ENCODE data around the gene NAA38.
A peak's percentile ranks its signal among the peaks of the same experiment; 100 is the strongest.

DNA sequence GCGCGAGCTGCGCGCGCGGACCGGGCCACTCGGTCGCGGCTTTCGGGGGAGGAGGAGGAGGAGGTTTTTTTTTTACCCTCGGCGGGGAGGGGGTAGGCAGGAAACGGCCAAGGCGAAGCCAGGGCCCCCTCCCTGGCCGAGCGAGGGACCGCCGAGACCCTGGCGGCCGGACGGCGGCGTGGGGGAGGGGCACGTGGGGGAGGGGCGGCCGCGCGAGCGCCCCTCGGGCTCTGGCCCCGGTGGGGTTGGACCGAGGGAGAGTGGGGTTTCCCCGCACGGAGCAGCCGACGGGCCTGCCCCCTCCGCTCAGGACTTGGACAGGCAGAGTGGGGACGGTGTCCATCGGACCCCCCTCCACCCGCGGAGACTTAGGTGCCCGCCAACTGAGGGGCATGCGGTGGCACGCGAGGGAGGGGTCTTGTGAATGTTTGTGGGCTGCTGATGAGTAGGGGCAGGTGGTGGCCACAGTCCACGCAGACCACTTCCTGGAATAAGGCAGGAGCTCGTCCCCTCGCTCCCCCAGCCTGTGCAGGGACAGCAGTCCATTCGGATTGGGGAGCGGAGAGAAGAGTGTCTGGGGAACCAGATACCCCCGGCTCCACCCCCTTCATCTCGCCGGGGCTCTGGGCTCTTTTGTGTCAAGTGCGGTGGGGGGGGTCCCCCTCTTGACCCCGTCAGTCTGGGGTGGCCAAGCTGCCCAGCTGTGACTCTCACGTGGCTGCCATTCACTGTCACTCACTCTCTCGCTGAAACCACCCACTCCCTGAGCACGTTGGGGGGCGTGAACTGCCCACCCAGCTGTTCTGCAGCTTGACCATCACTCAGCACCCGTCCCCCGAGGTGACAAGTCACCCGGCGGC, 28.2 kb upstream of the NAA38 start:
- TF ChIP-seq, protein P1, sequence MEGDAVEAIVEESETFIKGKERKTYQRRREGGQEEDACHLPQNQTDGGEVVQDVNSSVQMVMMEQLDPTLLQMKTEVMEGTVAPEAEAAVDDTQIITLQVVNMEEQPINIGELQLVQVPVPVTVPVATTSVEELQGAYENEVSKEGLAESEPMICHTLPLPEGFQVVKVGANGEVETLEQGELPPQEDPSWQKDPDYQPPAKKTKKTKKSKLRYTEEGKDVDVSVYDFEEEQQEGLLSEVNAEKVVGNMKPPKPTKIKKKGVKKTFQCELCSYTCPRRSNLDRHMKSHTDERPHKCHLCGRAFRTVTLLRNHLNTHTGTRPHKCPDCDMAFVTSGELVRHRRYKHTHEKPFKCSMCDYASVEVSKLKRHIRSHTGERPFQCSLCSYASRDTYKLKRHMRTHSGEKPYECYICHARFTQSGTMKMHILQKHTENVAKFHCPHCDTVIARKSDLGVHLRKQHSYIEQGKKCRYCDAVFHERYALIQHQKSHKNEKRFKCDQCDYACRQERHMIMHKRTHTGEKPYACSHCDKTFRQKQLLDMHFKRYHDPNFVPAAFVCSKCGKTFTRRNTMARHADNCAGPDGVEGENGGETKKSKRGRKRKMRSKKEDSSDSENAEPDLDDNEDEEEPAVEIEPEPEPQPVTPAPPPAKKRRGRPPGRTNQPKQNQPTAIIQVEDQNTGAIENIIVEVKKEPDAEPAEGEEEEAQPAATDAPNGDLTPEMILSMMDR (IDR thresholded peaks at IDR 0.05), result no peak
- TF ChIP-seq POLR2A (IDR thresholded peaks at IDR 0.05), result peak in 1 of 2 donors; percentile 57

Data from thyroid gland (tissue), 4 donors.